HUDEP-2 (cell line): Measurements from ENCODE around the gene IGFN1.

Source experiments
- DNase-seq, 76 experiments: peaks; one replicate each; lab custom pipeline; 2025; ENCODE audit not compliant: unreplicated experiment in 76 of 76; lab: John Stamatoyannopoulos, UW

Gene IGFN1

DNA sequence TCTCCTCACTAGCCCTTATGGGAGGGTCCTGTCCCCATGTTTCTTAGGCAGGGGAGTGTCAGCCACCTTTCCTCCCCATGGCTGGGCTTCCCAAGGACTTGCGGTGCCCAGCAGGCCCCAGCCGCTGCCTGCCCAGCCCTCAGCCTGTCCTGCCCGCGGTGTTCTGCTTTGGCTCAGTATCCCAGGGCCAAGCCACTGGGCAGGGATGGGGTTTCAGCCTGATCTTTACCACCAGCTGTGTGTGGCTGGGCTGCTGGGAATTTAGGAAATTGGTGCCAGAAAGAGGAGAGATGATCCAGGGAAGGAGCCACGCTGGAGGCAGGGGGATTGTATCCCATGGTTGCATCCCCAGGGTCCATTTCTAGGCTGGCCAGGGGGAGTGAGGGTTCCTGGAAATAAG, 6.9 kb upstream of the IGFN1 start:
- DNase-seq: no peak

DNA sequence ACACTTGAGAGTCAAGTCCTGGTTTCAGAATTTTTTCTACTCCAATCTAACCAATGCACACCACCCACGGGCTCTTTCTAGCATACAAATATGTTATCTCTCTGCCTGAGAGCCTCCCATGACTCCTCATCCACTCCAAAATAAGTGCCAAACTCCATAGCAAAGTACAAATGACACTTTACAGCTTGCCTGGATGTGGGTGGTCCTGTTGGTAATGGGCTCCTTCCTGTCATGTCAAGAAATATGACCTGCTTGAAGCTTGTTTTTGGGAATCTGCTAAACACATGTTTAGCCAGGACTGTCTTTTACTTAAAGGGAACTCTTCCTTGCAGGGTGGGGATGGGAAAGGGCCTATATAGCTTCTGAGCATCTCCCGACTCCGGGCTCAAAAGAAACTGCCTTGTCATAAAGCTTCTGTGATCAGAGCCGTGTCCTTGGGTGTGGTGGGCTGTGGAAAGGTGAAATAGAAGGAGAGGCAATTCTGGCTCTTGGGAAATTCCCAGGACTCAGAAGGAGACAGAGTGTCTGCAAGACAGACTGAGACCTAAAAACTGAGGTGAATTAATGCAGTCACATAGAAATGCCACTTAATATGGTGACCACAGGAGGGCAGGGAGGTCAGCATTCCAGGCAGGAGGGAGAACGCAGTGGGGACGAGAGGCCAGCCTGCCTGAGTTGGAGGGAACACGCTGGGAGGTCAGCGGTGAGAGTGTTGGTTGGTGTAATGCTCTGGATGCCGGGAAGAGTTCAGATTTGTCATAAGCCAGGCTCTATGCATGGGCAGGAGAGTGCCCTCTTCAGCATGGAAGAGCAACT, 6.1 kb upstream of the IGFN1 start:
- DNase-seq: peak in 12 of 76 experiments; percentile 1 to 35 (median 18)

DNA sequence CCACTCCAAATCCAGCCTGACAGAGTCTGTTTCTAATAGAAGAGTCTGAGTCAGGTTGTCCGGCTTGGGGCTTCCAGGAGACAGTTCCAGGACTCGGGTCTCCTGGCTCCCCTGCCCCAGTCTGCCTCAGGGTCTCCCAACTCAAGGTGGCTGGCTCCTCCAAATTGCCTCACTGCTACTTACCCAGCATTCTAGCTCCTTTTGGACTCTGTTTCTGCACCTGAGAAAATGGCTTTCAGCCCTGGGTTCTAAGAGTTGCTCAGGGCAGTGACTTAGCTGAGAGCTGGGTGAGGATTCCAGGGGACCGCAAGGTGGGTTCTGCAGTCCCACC, 5.5 kb upstream of the IGFN1 start:
- DNase-seq: peak in 4 of 76 experiments; percentile 1 to 20 (median 12)

DNA sequence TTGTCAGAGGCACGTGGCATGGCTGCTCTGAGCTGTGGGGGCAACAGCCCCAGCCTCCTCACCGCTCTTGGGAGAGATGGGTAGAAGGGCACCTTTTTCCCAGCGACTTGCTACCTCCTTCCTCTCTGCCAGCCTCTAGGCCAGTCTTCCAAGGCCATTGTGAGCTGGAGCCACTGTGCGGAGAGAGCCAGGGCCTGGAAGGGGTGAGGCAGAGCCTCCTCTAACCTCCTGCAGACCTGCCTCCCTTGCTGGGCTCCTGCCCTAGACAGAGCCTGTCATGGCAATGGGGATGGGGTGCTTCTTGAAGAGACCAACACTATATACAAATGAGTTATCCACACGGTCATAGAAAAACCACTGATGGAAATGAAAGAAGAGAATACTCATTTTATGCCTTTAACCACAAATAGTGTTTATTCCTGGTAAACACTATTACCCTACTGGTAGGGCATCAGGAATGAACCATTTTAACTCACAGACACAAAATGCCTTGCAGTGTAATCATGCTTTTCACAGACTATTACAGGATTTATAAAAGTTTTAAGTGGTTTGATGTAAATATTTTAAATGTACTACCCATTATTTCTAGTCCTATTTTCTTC, 5.0 kb upstream of the IGFN1 start:
- no peak for DNase-seq

DNA sequence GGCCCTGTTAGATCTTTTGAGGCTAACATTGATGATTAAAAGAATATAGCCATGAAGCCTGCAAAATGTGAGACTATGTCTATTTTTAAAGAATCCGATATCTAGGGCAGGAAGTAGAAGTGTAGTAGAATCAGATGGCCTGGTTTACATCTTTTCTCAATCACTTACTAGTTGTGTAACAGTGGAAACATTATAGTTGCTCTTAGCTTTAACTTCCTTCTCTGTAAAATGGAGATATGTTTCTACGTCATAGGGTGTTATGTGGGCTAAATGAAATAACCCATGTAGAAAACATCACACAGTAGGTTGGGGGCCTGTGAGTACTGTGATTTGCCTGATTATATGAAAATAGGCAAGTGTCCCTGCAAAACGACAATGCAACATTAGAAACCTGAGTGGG, 4.4 kb upstream of the IGFN1 start:
- DNase-seq: no peak

DNA sequence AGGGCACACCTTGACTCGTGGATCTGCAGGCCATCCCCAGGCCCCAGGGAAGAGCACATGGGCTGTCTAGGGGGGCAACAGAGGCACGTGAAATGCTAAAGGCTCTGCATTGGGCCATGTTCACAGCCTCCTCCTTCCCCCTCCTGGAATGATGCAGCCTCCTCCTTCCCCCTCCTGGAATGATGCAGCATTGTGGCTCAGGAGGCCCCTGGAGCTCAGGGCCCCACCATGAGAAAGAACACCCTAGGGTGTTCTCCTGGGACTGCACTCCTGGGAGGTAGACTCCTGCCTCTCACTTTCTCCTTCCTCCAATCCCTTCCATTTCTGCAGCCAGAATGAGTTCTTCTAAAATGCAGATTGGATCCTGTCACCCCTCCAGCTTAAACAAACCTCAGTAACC, 1.5 kb upstream of the IGFN1 start:
- DNase-seq: no peak

DNA sequence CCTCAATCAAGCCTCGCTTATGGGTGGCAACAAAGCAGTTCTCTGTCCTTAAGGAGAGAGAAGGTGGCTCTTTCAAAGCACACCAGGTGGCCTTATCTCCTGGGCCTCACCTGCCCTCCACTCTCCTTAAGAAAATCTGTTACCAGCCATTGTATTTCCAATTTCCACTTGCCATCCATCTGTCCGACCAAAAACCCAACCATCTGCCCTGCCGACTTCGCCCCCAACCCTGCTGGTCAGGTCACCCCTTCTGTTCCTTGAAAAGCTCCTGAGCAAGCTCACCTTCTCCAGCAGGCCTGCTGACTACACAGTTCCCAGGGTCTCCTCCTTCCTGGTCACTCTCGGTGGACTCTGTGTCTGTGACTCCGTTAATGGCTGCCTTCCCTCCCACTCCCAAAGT, 619 bp upstream of the IGFN1 start:
- no peak for DNase-seq

DNA sequence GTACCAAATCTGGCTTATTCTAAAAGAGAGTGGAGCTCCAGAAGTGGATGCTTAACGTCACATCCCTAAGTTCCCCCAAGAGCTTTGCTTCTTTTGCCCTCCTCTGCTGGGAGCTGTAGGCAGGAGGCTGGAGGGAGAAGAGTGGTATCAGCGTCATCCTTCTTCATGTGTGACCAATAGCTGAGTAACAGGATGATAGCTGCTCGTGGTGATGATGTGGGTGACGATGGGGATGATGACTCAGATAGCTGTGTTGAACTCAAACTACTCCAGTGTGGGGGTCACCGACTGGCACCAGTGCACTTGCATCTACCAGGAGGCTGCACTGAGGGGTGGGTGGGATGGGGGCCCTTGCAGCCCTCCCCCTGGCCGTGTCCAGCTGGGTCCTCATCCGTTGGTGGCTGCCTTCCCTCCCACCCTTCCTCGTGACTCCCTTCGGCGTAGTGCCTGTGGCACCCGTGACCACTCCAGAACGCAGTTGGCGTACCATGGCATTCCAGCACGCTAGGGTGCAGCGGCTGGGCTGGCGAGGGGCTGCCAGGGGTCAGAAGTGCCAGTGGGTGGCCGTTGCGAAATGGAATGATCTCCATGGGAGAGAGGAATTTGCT, 1.1 kb downstream of the IGFN1 start:
- DNase-seq: peak in 3 of 76 experiments; percentile 1 to 15 (median 6)

DNA sequence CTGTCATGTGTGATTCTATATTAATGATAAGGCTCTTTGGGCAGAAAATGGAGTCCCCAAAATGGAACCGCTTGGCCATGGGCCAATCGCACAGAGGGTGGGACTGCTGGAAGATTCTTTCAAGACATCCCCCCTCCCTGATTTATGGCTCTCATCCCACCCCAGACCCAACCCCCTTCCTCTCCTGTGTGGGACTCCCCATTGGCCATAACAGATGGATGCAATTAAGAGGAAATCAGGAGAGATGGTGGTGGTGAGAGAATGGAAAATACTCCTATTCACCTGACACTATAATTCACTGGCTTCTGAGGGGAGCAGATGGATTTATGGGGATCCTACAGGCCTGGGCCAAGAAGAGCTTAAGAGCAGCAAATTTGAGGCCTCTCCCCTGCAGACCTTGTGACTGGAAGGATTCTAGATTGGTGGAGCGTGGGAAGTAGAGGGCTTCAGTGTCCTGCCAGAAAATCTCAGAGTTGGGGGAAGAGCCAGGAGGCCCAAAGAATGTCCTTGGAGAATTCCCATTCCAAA, 1.7 kb downstream of the IGFN1 start:
- no peak for DNase-seq

DNA sequence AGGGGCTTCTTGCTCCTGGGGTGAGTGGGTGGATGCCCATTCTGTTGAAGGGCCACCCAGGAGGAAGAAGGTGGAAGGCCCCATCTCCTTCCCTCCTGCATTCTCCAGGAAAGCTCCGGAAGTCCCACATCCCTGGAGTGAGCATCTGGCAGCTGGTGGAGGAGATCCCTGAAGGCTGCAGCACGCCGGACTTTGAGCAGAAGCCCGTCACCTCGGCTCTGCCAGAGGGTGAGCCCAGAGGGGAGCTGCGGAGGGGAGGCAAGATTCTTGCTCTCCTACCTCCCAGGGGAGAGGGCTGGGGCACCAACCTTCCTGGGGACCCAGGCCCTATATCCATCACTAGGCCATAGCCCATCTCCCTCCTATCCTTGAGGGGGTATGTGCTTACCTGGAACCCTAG, 3.4 kb downstream of the IGFN1 start:
- DNase-seq: no peak

DNA sequence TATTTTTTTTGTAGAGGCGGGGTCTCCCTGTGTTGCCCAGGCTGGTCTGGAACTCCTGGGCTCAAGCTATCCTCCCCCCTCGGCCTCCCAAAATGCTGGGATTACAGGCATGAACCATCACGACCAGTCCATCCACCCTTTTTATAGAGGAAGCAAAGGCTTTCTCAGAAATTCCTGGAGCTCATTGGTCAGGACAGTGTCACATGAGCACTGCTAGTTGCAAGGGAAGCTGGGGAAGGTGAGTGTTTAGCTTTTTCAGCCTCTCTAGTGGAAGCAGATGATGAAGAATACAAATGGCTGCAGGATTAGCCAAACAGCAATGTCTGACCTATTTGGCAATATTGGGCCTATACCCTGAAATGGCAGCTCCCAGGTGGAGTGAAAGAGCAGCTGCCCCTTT, 8.0 kb downstream of the IGFN1 start:
- DNase-seq: no peak

DNA sequence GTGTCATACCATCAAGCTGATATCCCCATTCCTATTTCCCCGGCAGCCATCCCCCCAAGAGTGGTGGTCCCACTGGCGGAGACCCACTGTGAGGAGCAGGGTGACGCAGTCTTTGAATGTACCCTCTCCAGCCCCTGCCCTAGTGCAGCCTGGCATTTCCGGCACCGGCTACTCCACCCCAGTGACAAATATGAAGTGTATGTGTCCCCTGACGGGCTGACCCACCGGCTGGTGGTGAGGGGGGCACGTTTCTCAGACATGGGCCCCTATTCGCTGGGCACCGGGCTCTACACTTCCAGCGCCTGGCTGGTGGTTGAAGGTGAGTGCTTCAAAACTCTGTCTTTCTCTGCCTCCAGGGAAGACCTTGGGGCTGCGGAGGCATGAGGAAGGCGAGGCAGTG, 14.4 kb downstream of the IGFN1 start:
- DNase-seq: no peak

DNA sequence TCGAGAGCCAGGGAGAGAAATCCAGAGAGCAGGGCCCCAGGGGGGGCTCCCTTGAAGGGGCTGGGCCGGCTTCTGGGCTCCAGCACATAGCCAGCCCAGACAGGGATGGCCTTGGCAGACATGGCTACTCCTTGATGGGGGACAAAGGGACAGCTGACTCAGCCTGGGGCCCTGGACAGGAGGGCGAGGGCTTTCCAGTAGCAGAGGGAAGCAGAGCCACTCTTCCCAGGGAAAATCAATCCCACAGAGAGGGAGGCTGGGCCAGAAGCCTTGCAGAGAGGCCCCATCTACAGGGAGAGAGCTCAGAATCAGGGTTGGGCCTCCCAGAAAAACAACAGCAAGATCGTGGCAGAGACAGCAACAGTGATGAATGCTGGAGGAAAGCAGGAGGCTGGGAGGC, 15.6 kb downstream of the IGFN1 start:
- DNase-seq: no peak

DNA sequence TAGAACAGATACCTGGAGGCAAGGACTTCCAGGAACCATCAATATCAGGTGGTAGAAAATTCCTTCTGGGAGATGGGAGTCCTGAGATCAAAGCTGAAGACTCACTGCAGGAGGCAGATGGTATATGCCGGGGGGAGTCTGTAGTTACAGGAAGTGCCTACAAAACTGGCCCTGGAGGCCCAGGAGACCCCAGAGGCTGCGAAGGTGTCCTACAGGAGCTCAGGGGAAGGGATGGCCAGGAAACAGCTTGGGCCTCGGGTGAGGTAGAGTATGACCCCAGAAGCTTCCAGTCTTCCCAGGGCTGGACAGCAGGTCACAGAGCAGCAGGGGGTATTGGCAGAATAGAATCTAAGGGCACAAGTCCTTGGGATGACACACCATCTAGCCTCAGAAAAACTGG, 16.4 kb downstream of the IGFN1 start:
- no peak for DNase-seq

DNA sequence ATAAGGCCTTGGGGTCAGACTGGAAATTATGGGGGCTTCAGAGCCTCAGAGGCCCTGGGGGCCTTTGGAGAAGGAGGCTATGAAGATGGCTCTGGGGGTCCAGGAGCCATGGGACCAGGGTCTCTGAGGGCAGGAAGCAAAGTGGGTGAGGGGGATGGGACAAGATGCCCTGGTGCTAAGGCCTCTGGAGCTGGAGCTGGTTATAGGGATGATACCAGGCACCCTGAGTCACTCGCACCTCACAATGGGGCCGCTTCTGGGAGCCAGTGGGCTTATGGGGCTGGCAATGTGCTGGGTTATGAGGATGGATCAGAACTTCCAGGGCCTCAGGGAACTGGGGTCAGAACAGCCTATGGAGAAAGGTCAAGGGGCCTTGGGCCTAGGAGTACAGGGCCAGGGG, 17.6 kb downstream of the IGFN1 start:
- DNase-seq: no peak

DNA sequence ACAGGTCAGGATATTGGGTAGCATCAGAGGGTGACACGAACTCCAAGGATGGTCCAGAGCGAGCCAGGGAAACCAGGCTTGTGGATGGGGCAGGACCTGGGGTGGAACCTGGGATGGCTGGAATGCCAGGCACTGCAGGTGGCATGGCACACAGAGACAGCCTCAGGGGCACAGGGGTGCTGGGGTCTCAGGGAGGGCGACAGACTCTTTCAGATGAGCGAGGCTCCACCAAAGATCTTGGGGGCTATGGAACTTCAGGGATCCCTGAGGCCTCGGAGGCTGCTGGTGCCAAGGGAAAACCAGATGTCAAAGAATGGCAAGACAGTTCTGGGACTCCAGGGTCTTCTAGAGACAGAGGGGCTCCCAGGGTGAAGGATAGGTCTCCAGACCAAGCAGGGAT, 21.4 kb downstream of the IGFN1 start:
- no peak for DNase-seq

DNA sequence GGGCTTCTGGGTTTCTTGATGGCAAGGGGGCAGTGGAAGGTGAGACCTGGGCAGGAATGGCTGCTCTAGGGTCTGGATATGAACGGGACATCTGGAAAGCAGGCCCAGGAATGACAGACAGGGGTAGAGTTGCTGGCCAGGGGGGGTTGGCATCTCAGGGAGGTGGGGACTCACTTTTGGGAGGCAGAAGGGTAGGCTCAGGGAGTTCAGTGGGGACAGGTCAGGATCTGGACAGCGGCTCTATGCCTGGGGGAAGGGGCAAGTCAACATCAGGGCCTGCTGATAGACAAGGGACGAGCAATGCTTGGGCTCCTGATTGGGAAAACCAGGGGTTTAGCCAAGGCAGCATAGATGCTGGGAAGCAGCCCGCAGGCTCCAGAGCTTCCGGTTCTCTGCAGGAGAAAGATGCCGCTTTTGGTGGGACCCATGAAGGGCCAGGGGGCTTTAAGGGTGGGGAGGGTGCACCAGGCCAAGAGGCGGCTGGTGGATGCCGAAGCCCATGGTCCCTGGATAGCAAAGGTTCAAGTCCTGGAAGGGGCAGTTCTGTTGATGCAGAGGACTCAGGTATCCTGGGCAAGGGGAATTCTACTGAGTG, 21.9 kb downstream of the IGFN1 start:
- no peak for DNase-seq

DNA sequence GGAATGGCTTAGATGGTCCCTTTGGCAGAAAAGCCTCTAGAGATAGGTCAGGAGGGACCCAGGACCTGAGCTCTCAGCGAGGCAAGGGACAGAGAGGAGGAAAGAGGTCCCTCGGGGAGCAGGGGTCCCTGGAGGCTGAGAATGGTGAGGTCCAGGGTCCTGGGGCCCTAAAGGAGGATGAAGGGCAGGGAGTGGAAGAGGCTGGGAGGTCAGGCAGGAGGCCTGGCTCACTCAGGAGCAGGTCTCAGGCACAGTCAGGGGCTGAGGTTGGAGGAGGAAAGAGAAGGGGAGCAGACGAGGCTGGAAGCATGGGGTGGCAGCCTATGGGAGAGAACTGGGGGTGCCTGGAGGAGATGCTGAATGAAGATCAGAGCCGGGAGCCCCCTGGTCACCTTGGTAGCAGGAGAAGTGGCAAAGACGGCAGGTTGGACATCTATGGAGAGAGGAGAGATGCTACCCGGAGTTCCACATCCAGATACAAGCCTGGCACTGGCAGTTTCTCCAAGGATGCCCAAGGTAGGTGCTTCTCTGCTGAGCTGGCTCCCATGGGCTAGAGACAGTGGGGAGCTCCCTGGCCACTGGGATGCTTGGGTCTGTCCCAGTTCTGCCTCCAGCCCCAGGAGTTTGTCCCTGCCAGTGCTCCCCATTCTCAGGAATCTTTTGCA, 22.6 kb downstream of the IGFN1 start:
- no peak for DNase-seq

DNA sequence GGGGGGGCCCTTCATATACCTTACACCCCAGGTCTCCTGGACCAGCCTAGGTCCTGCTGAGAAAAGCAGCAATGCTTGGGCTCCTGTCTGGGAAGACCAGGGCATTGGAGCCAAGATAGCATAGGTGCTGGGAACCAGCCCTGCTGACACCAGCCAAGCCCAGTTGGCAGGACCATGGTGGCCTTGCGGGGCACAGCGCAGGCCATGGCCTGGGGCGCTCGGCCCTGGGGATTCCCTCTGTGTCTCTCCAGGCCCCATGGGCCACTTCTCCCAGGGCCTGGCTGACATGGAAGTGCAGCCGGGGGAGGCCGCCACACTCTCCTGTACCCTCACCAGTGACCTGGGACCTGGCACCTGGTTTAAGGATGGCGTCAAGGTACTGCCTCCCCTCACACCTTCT, 23.3 kb downstream of the IGFN1 start:
- DNase-seq: no peak

DNA sequence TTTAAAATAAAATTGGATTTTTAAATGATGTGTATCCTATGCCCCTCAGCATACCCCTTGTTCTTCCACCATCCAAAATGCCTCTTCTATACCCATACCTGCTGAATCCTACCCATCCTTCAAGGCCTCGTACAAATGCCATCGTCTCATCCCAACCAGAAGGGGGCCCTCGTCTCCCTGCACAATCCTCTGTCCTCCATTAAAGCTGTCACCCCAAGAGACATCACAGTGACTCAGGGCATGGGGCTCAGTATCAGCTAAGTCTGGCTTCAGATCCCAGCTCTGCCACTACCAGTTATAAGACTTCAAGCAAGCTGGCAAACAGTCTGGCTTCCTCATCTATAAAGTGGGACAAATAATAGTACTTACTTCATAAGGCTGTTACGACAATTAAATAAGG, 23.8 kb downstream of the IGFN1 start:
- peak in 8 of 76 experiments; percentile 2 to 45 (median 6) for DNase-seq

DNA sequence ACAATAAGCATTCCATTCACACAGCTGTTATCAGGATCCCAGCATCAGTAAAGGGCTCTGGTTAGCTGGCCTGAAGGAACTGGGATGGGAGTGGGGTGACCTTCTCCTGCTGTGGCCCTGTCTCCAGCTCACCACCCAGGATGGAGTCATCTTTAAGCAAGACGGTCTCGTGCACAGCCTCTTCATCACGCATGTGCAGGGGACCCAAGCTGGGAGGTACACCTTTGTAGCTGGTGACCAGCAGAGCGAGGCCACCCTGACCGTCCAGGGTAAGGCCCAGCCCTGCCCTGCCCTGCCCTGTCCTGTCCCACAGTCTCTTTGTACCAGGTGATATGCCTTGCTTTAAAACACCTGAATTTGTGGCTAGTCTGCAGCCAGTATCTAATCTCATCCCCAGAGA, 24.3 kb downstream of the IGFN1 start:
- no peak for DNase-seq
